Keratinocyte (primary cell): Measurements from ENCODE around the gene LLGL1. TPM values are rescaled to one million over a fixed set of nuclear protein-coding genes. Genes with fewer than 3 reads are reported as not detected.

Source experiments
- DNase-seq: peaks from one replicate; pipeline ENCODE4 v3.0.0-alpha.2; 2011; ENCODE audit warnings: low read depth, missing footprints, low spot score
- FAIRE-seq: peaks from 2 replicates; lab custom pipeline; 2011; peaks lifted over from hg19 to GRCh38; lab: Jason Lieb, UNC
- H2AFZ ChIP-seq: 2 replicates; pipeline ENCODE4 v1.6.0; 2012; ENCODE audit warnings: low read length, control low read depth, inconsistent platforms; ENCODE audit not compliant: control insufficient read depth
- H3K27ac ChIP-seq: 2 replicates; pipeline ENCODE4 v1.5.1; 2011; ENCODE audit warnings: low read length; ENCODE audit not compliant: control insufficient read depth, insufficient read depth
- H3K27me3 ChIP-seq: 3 replicates; pipeline ENCODE4 v1.6.0; 2011; ENCODE audit warnings: low read length; ENCODE audit not compliant: control insufficient read depth, insufficient read depth; ENCODE audit errors: extremely low read depth
- H3K36me3 ChIP-seq, 2 experiments: 2 replicates in 1 of 2; 3 replicates in 1 of 2; pipeline ENCODE4 v1.5.1; 2011; ENCODE audit warnings: low read length in 2 of 2, mild to moderate bottlenecking in 1 of 2; ENCODE audit not compliant: control insufficient read depth in 2 of 2, insufficient read depth in 2 of 2; ENCODE audit errors: extremely low read depth in 1 of 2
- H3K4me1 ChIP-seq: 3 replicates; pipeline ENCODE4 v1.5.1; 2011; ENCODE audit warnings: low read length; ENCODE audit not compliant: control insufficient read depth, insufficient read depth; ENCODE audit errors: extremely low read depth
- H3K4me2 ChIP-seq: 3 replicates; pipeline ENCODE4 v1.6.0; 2011; ENCODE audit warnings: low read depth, low read length; ENCODE audit not compliant: control insufficient read depth, insufficient read depth; ENCODE audit errors: extremely low read depth
- H3K4me3 ChIP-seq, 3 experiments: fragments of 200-600 bp in 1 of 3; sonication (generic) in 1 of 3; 2 replicates in 2 of 3; 3 replicates in 1 of 3; pipeline ENCODE4 v1.5.1; 2011 to 2016; ENCODE audit warnings: low read length in 3 of 3, mild to moderate bottlenecking in 3 of 3, control low read depth in 2 of 3, inconsistent platforms in 1 of 3, low read depth in 1 of 3, mixed read lengths in 1 of 3, mixed run types in 1 of 3, moderate library complexity in 1 of 3; ENCODE audit not compliant: control insufficient read depth in 2 of 3, insufficient read depth in 2 of 3; ENCODE audit errors: extremely low read depth in 1 of 3
- H3K79me2 ChIP-seq: 2 replicates; pipeline ENCODE4 v1.6.0; 2012; ENCODE audit warnings: low read length; ENCODE audit not compliant: control insufficient read depth, insufficient read depth
- H3K9ac ChIP-seq: 3 replicates; pipeline ENCODE4 v1.6.0; 2011; ENCODE audit warnings: low read length; ENCODE audit not compliant: control insufficient read depth, insufficient read depth; ENCODE audit errors: extremely low read depth
- H3K9me1 ChIP-seq: 3 replicates; pipeline ENCODE4 v1.6.0; 2011; ENCODE audit warnings: low read length; ENCODE audit not compliant: control insufficient read depth, insufficient read depth; ENCODE audit errors: extremely low read depth
- H3K9me3 ChIP-seq: 2 replicates; pipeline ENCODE4 v1.5.1; 2012; ENCODE audit warnings: low read depth, low read length; ENCODE audit not compliant: control insufficient read depth
- H4K20me1 ChIP-seq: 3 replicates; pipeline ENCODE4 v1.6.0; 2011; ENCODE audit warnings: low read length; ENCODE audit not compliant: control insufficient read depth, insufficient read depth; ENCODE audit errors: extremely low read depth
- CTCF ChIP-seq, 3 experiments: IDR thresholded peaks in 1 of 3; conservative IDR thresholded peaks in 1 of 3; optimal IDR thresholded peaks in 1 of 3; 2 replicates in 2 of 3; 3 replicates in 1 of 3; pipeline versions ENCODE3 to v1.5.1; 2011; ENCODE audit warnings: low read length in 3 of 3, mild to moderate bottlenecking in 3 of 3, moderate library complexity in 2 of 3, control low read depth in 1 of 3, inconsistent platforms in 1 of 3; ENCODE audit not compliant: insufficient read depth in 2 of 3; ENCODE audit errors: extremely low read depth in 1 of 3
- EZH2 ChIP-seq: IDR thresholded peaks from one replicate; pipeline ENCODE4 v1.6.1; 2012; ENCODE audit warnings: inconsistent platforms, mild to moderate bottlenecking, low read length, moderate library complexity
- dilution Hi-C: fragments of 300-500 bp; cut with MboI; formaldehyde crosslinking; loops from one replicate; pipeline ENCODE4 v1.7.0; 2020; ENCODE audit warnings: low sequenced_read_pairs; ENCODE audit not compliant: extremely low pct_ligation_motif_present
- polyA plus RNA-seq, 5 experiments: library from polyadenylated mRNA; depleted of rRNA in 3 of 5; stranded (reverse) in 3 of 5; stranded (forward) in 1 of 5; unstranded in 1 of 5; fragments of >200 nt; gene quantifications; 1 replicate in 1 of 5; 2 replicates in 3 of 5; 3 replicates in 1 of 5; pipeline versions ENCODE4 v1.2.1 to v1.2.3, GENCODE V29; 2011 to 2012; ENCODE audit warnings: missing spikeins in 2 of 5, low read depth in 1 of 5, low replicate concordance in 1 of 5

LLGL1 gene
- polyA plus RNA-seq, 1 donor (not counting 4 experiments of a cell fraction or from before 2014, with no cell fraction given) = 13.8 TPM

GRCh38 chr17:18254888-18255649, 29.6 kb downstream of the LLGL1 start:
- no peaks in the 10 kb centered on the region for H3K27me3 ChIP-seq
- no peak overlapping the region for H2AFZ ChIP-seq
- no peak overlapping the region for H3K9ac ChIP-seq
- H3K4me2 ChIP-seq = no peak overlapping the region
- peaks cover 12% of the 10 kb centered on the region for H4K20me1 ChIP-seq
- DNase-seq (no peak), FAIRE-seq (no peak)
- H3K36me3 ChIP-seq = peaks cover 57 to 59% of the 10 kb centered on the region in 2 experiments
- no peaks in the 10 kb centered on the region for H3K9me3 ChIP-seq
- TF ChIP-seq CTCF (optimal IDR thresholded peaks at IDR 0.05 in 1 of 3, IDR thresholded peaks at IDR 0.05 in 1 of 3, conservative IDR thresholded peaks at IDR 0.05 in 1 of 3; ENCODE audit: extremely low read depth in 1 of 3, insufficient read depth in 2 of 3, low read length in 3 of 3) (no peak), EZH2 (no peak)
- peaks cover 52% of the 10 kb centered on the region for H3K79me2 ChIP-seq
- H3K4me1 ChIP-seq = peaks cover 23% of the 10 kb centered on the region
- dilution Hi-C loops = no loop called here
- no peak overlapping the region for H3K4me3 ChIP-seq
- peaks cover 4% of the 10 kb centered on the region for H3K9me1 ChIP-seq
- no peak overlapping the region for H3K27ac ChIP-seq

- TF ChIP-seq EZH2 = no peak
- no peak for TF ChIP-seq CTCF (optimal IDR thresholded peaks at IDR 0.05 in 1 of 3, IDR thresholded peaks at IDR 0.05 in 1 of 3, conservative IDR thresholded peaks at IDR 0.05 in 1 of 3; ENCODE audit: extremely low read depth in 1 of 3, insufficient read depth in 2 of 3, low read length in 3 of 3)
- Histone ChIP-seq H3K4me1 (peaks cover 27% of the 10 kb centered on the region), H4K20me1 (peaks cover 12% of the 10 kb centered on the region), H3K4me2 (peak overlapping the region; percentile 89), H3K4me3 (peak overlapping the region in 2 of 3 experiments; percentile 77 to 81), H3K27ac (no peak overlapping the region), H3K9ac (no peak overlapping the region), H3K36me3 (peaks cover 46 to 49% of the 10 kb centered on the region in 2 experiments), H3K9me1 (peaks cover 4% of the 10 kb centered on the region), H3K27me3 (no peaks in the 10 kb centered on the region), H3K9me3 (no peaks in the 10 kb centered on the region), H3K79me2 (peaks cover 55% of the 10 kb centered on the region), H2AFZ (no peak overlapping the region)
- FAIRE-seq (no peak), DNase-seq (no peak)
- dilution Hi-C loops = no loop called here
Measured at GRCh38 chr17:18256351-18256750, 30.9 kb downstream of the LLGL1 start.
